K562 (cell line): Measurements from ENCODE around the gene SPATA2L. TPM values are rescaled to one million over a fixed set of nuclear protein-coding genes. Genes with fewer than 3 reads are reported as not detected.

ENCODE experiments used
- ATAC-seq: fragments of 200-7000 bp; cut with Tn5 transposase; 3 replicates; pipeline ENCODE4 v1.9.1; 2020; ENCODE audit warnings: moderate library complexity
- BruUV-seq: library from RNA; stranded (reverse); fragments of 400-500 nt; replicated peaks from 2 replicates; lab custom pipeline; 2021; lab: Mats Ljungman, UMichigan
- CTCF ChIA-PET: fragments of 300-600 bp; formaldehyde crosslinking; extraction: SDS; loops from one replicate; lab custom pipeline; 2021; ENCODE audit warnings: low intra/inter-chr PET ratio; lab: Yijun Ruan, JAX
- POLR2A ChIA-PET: fragments of 300-600, 350-650 bp; sonication (Branson Sonifier 250); formaldehyde crosslinking; extraction: SDS; loops from one replicate; lab custom pipeline; 2021; ENCODE audit warnings: antibody characterized with exemption, inconsistent platforms; lab: Yijun Ruan, JAX
- DNase-seq, 4 experiments: peaks; one replicate each; pipeline versions ENCODE4 v3.0.0 to v3.0.0-alpha.2; 2011 to 2018; ENCODE audit warnings: low spot score in 3 of 4, mixed read lengths in 3 of 4; ENCODE audit errors: extremely low read depth in 1 of 4
- FAIRE-seq: peaks from 2 replicates; lab custom pipeline; 2011; peaks lifted over from hg19 to GRCh38; lab: Jason Lieb, UNC
- H2AFZ ChIP-seq: 2 replicates; pipeline ENCODE4 v1.6.0; 2011; ENCODE audit warnings: low read depth, low read length, control low read depth, inconsistent platforms
- H3K27ac ChIP-seq: fragments of 200-600 bp; 3 replicates; pipeline ENCODE4 v1.8.0; 2011; ENCODE audit warnings: low read depth, mild to moderate bottlenecking, control low read depth, inconsistent platforms, low read length, moderate library complexity, mixed read lengths; ENCODE audit errors: extremely low read depth
- H3K27me3 ChIP-seq, 2 experiments: fragments of 300-600 bp in 1 of 2; 2 replicates in 1 of 2; 3 replicates in 1 of 2; pipeline versions ENCODE4 v1.6.0 to v1.8.0; 2011; ENCODE audit warnings: inconsistent platforms in 2 of 2, low read length in 2 of 2, mild to moderate bottlenecking in 1 of 2, mixed read lengths in 1 of 2, moderate library complexity in 1 of 2; ENCODE audit not compliant: control insufficient read depth in 2 of 2, insufficient read depth in 2 of 2
- H3K36me3 ChIP-seq: fragments of 300-600 bp; 3 replicates; pipeline ENCODE4 v1.8.0; 2011; ENCODE audit warnings: mild to moderate bottlenecking, low read length, inconsistent platforms; ENCODE audit not compliant: control insufficient read depth, insufficient read depth
- H3K4me1 ChIP-seq, 2 experiments: fragments of 200-600 bp in 1 of 2; replicated peaks in 1 of 2; 2 replicates in 1 of 2; 3 replicates in 1 of 2; pipeline versions ENCODE4 v1.5.1 to v1.8.0; 2011; ENCODE audit warnings: inconsistent platforms in 2 of 2, low read length in 2 of 2, mild to moderate bottlenecking in 1 of 2, mixed read lengths in 1 of 2, moderate library complexity in 1 of 2; ENCODE audit not compliant: control insufficient read depth in 2 of 2, insufficient read depth in 2 of 2
- H3K4me2 ChIP-seq: 2 replicates; pipeline ENCODE4 v1.6.1; 2011; ENCODE audit warnings: low read length, control low read depth, inconsistent platforms, mixed read lengths; ENCODE audit not compliant: insufficient read depth
- H3K4me3 ChIP-seq: fragments of 200-600 bp; sonication (generic), shearing (Covaris generic); 2 replicates; pipeline ENCODE4 v1.5.1; 2016; ENCODE audit warnings: control low read depth, inconsistent platforms
- H3K79me2 ChIP-seq: fragments of 200-600 bp; 3 replicates; pipeline ENCODE4 v1.8.0; 2011; ENCODE audit warnings: low read length, inconsistent platforms; ENCODE audit not compliant: control insufficient read depth, insufficient read depth
- H3K9ac ChIP-seq, 2 experiments: 2 replicates each; pipeline versions ENCODE4 v1.6.0 to v1.6.1; 2011; ENCODE audit warnings: low read depth in 2 of 2, low read length in 2 of 2, control low read depth in 1 of 2, inconsistent platforms in 1 of 2, mild to moderate bottlenecking in 1 of 2, mixed read lengths in 1 of 2; ENCODE audit not compliant: insufficient read depth in 1 of 2
- H3K9me1 ChIP-seq: one replicate; pipeline ENCODE4 v1.6.0; 2011; ENCODE audit warnings: inconsistent platforms, mild to moderate bottlenecking, low read length, moderate library complexity; ENCODE audit not compliant: control insufficient read depth, insufficient read depth
- H3K9me3 ChIP-seq: replicated peaks from 2 replicates; pipeline ENCODE4 v1.5.1; 2011; ENCODE audit warnings: low read depth, low read length, inconsistent platforms; ENCODE audit not compliant: control insufficient read depth, insufficient read depth
- H4K20me1 ChIP-seq: replicated peaks from 2 replicates; pipeline ENCODE4 v1.6.1; 2011; ENCODE audit warnings: low read length, inconsistent platforms, mixed read lengths; ENCODE audit not compliant: control insufficient read depth, insufficient read depth
- CBX3 ChIP-seq, 2 experiments: IDR thresholded peaks; 1 replicate in 1 of 2; 2 replicates in 1 of 2; pipeline ENCODE4 v1.6.1; 2012; ENCODE audit warnings: inconsistent platforms in 2 of 2, low read length in 2 of 2, borderline replicate concordance in 1 of 2, control low read depth in 1 of 2
- CBX8 ChIP-seq: fragments of 200-600 bp; sonication (generic); IDR thresholded peaks from 2 replicates; pipeline ENCODE4 v1.6.1; 2012; ENCODE audit warnings: borderline replicate concordance, mixed run types, low read depth, mild to moderate bottlenecking, moderate library complexity, mixed read lengths, low read length, control low read depth, inconsistent platforms; ENCODE audit not compliant: poor library complexity, severe bottlenecking; ENCODE audit errors: extremely low read depth
- CSDE1 ChIP-seq, 2 experiments: fragments of 450-650 bp; IDR thresholded peaks; 2 replicates each; pipeline ENCODE4 v1.6.1; 2016; ENCODE audit warnings: mild to moderate bottlenecking in 1 of 2
- ESRRA ChIP-seq: fragments of 450-650 bp; IDR thresholded peaks from 2 replicates; pipeline ENCODE4 v1.6.1; 2014; ENCODE audit warnings: low read depth, mild to moderate bottlenecking, moderate library complexity, borderline replicate concordance
- HCFC1 ChIP-seq: IDR thresholded peaks from 2 replicates; pipeline ENCODE4 v1.6.1; 2012; ENCODE audit warnings: low read depth, low read length, improper control_type of control experiment
- HNRNPUL1 ChIP-seq: fragments of 200-400 bp; formaldehyde crosslinking; IDR thresholded peaks from 2 replicates; pipeline ENCODE4 v1.6.1; 2017; ENCODE audit warnings: low read length
- NR0B1 ChIP-seq: fragments of 450-650 bp; IDR thresholded peaks from one replicate; pipeline ENCODE4 v1.6.1; 2018; ENCODE audit warnings: mild to moderate bottlenecking, moderate library complexity; ENCODE audit not compliant: partially characterized antibody
- POLR2A ChIP-seq: fragments of 450-650 bp; conservative IDR thresholded peaks from 2 replicates; pipeline ENCODE4 v1.6.1; 2016
- STAT5B ChIP-seq: fragments of 250-450 bp; sonication (Bioruptor Pico); IDR thresholded peaks from 2 replicates; pipeline ENCODE4 v1.8.0; 2021; ENCODE audit warnings: mild to moderate bottlenecking, inconsistent platforms
- ZNF239 ChIP-seq: fragments of 250-450 bp; sonication (Bioruptor Pico); IDR thresholded peaks from 2 replicates; pipeline ENCODE4 v1.4.0; 2020; ENCODE audit warnings: mild to moderate bottlenecking
- WGBS: fragments of 100-300 bp; shearing (Covaris generic); methylation state at CpG from one replicate; pipeline ENCODE4 v1.1.6; 2016; ENCODE audit warnings: low coverage, mixed read lengths; ENCODE audit not compliant: insufficient coverage; ENCODE audit errors: missing lambda C conversion rate; 5-methylcytosine and 5-hydroxymethylcytosine counted together
- in situ Hi-C: fragments of 300-500 bp; cut with MboI; formaldehyde crosslinking; loops from 4 replicates; pipeline ENCODE4 v1.15.0; 2018; ENCODE audit warnings: inconsistent platforms, mixed read lengths
- intact Hi-C: fragments of 100-400 bp; cut with micrococcal nuclease; formaldehyde crosslinking; loops from 2 replicates; pipeline ENCODE4 v1.14.2; 2022
- polyA plus RNA-seq, 8 experiments: library from polyadenylated mRNA; depleted of rRNA in 4 of 8; stranded (reverse) in 5 of 8; unstranded in 3 of 8; fragments of >200 nt; fragmentation: Nextera tagmentation in 2 of 8; fragmentation: Illumina TruSeq in 1 of 8; extraction: Ambion mirVana in 2 of 8; extraction: Trizol in 1 of 8; gene quantifications; 2 replicates each; pipeline versions ENCODE4 v1.2.1 to v1.2.3, GENCODE V29; 2011 to 2014; ENCODE audit warnings: inconsistent platforms in 1 of 8, missing spikeins in 1 of 8
- total RNA-seq, 7 experiments: library from RNA; depleted of rRNA in 6 of 7; stranded (reverse); fragments of >200 nt in 6 of 7; fragmentation: Illumina TruSeq in 2 of 7; extraction: Trizol in 2 of 7; gene quantifications; 2 replicates each; pipeline versions ENCODE4 v1.2.1 to v1.2.3, GENCODE V29; 2011 to 2021; ENCODE audit warnings: low replicate concordance in 1 of 7
- TF ChIP-seq, protein P1 (sequence below): sonication (generic); IDR thresholded peaks from 2 replicates; pipeline ENCODE4 v1.6.1; 2016

Gene SPATA2L
- total and polyA plus RNA-seq, 9 of the 15 experiments (the other 6 are each of a cell fraction or from before 2014, with no cell fraction given) = 0.13 to 19.2 (median 4.8) TPM; not detected in 1

GRCh38 chr16:89678258-89678657 lies 23.2 kb downstream of the SPATA2L start (continued):
- TF ChIP-seq CBX8 = no peak
- TF ChIP-seq NR0B1 = no peak
- no peak for TF ChIP-seq CBX3 (IDR thresholded peaks at IDR 0.05; ENCODE audit: borderline replicate concordance in 1 of 2, low read length in 2 of 2)
- TF ChIP-seq CSDE1 (IDR thresholded peaks at IDR 0.05) = no peak

GRCh38 chr16:89672177-89672941 lies 29.1 kb downstream of the SPATA2L start:
- H3K27me3 ChIP-seq = no peaks in the 10 kb centered on the region
- H4K20me1 ChIP-seq = no peaks in the 10 kb centered on the region
- H3K36me3 ChIP-seq = no peaks in the 10 kb centered on the region
- no peak overlapping the region for H3K27ac ChIP-seq
- H3K9me1 ChIP-seq = no peaks in the 10 kb centered on the region
- no peaks in the 10 kb centered on the region for H3K79me2 ChIP-seq
- POLR2A ChIA-PET = no interaction called here
- H3K4me2 ChIP-seq = no peak overlapping the region
- CTCF ChIA-PET = interaction anchor here (0.5 kb wide), 1 partner anchor 393 kb away, joined by 4 read pairs; no protein-coding TSS in a partner anchor
- TF ChIP-seq STAT5B (CRISPR knock-in tag) = no peak
- TF ChIP-seq HNRNPUL1 = no peak
- no peak for TF ChIP-seq HCFC1
- TF ChIP-seq, protein P1, sequence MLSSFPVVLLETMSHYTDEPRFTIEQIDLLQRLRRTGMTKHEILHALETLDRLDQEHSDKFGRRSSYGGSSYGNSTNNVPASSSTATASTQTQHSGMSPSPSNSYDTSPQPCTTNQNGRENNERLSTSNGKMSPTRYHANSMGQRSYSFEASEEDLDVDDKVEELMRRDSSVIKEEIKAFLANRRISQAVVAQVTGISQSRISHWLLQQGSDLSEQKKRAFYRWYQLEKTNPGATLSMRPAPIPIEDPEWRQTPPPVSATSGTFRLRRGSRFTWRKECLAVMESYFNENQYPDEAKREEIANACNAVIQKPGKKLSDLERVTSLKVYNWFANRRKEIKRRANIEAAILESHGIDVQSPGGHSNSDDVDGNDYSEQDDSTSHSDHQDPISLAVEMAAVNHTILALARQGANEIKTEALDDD = no peak
- no peak for TF ChIP-seq ESRRA
- TF ChIP-seq POLR2A = no peak
- no peak for TF ChIP-seq ZNF239 (CRISPR knock-in tag)
- ATAC-seq = no peak
- no TSS peak for BruUV-seq
- 60% methylated on average over 13 of the region's 16 CpGs for WGBS
- H3K9me3 ChIP-seq = no peaks in the 10 kb centered on the region
- H3K4me3 ChIP-seq = no peak overlapping the region
- DNase-seq = no peak
- in situ Hi-C loops = no loop called here
- no peak overlapping the region for H2AFZ ChIP-seq
- no peak for FAIRE-seq
- peaks cover 0 to 23% of the 10 kb centered on the region in 2 experiments; a peak in 3 of 5 replicates for H3K4me1 ChIP-seq
- no peak overlapping the region for H3K9ac ChIP-seq
- intact Hi-C loops = no loop called here
